Measurements from ENCODE around the gene ZNF225. TPM values are rescaled to one million over a fixed set of nuclear protein-coding genes. Genes with fewer than 3 reads are reported as not detected.

Gene ZNF225
- total and polyA plus RNA-seq, 11 donors: 1.3 to 6.2 (median 3.1) TPM

- intact Hi-C loops (cut with DNase I): loop anchor here in 3 of 10 donors (5.0 to 10.0 kb wide), 2 partner anchors 87 to 90 kb away; partner anchors contain the start of gene ZNF230 (in 3 of the 3)
Measured at GRCh38 chr19:44092108-44092507, 21.1 kb upstream of the ZNF225 start.

GRCh38 chr19:44093931-44094765, 19.1 kb upstream of the ZNF225 start, which contains the start of gene ZNF224:
Gene ZNF224 (plus strand): TSS chr19:44094361. CDS start chr19:44097874, 3,513 bp downstream.
- Histone ChIP-seq H3K27ac (peak within 1 kb of the TSS in 11 of 12 donors; percentile 51 to 86 (median 76)), H3K4me1 (peaks cover 0 to 24% (median 11%) of the 10 kb centered on the region in 12 donors), H3K36me3 (peaks cover 2 to 29% (median 26%) of the 10 kb centered on the region in 9 donors), H3K9me3 (no peaks in the 10 kb centered on the region), H3K27me3 (no peaks in the 10 kb centered on the region), H3K4me3 (peak within 1 kb of the TSS; percentile 67 to 89 (median 77))
- intact Hi-C loops (cut with DNase I): loop anchor here in 5 of 10 donors (1.0 to 10.0 kb wide), 8 partner anchors 19 to 92 kb away; partner anchors contain the start of genes ZNF225 (in 5 of the 5), ZNF230 (in 4 of the 5), ZNF223 (in 1 of the 5) and ZNF284 (in 1 of the 5)
- ATAC-seq (peak; percentile 95 to 99 (median 99)), DNase-seq (peak; percentile 93 to 95 (median 94))
- no peak for TF ChIP-seq CTCF (IDR thresholded peaks at IDR 0.05)
- peak in 1 of 2 donors; percentile 62 for TF ChIP-seq POLR2A (IDR thresholded peaks at IDR 0.05)
- WGBS, 4 donors: 0 to 1% (median 0%) methylated on average over 41 to 50 of the region's 50 CpGs

More at GRCh38 chr19:44092108-44092507, 21.1 kb upstream of the ZNF225 start:
- Histone ChIP-seq H3K36me3 (peaks cover 0 to 17% (median 11%) of the 10 kb centered on the region in 9 donors), H3K27me3 (no peaks in the 10 kb centered on the region), H3K9me3 (no peaks in the 10 kb centered on the region), H3K4me1 (peaks cover 0 to 24% (median 11%) of the 10 kb centered on the region in 12 donors), H3K27ac (no peak overlapping the region), H3K4me3 (no peak overlapping the region)
- no peak for TF ChIP-seq CTCF (IDR thresholded peaks at IDR 0.05)
- TF ChIP-seq POLR2A (IDR thresholded peaks at IDR 0.05): no peak
- DNase-seq (no peak), ATAC-seq (no peak)
- WGBS, 4 donors: 63 to 81% (median 72%) methylated on average over 4 of the region's 4 CpGs

GRCh38 chr19:44107751-44108150, 5.4 kb upstream of the ZNF225 start:
- Histone ChIP-seq H3K4me1 (peaks cover 0 to 12% (median 8%) of the 10 kb centered on the region in 12 donors), H3K27ac (no peak overlapping the region), H3K4me3 (no peak overlapping the region), H3K36me3 (peaks cover 0 to 59% (median 47%) of the 10 kb centered on the region in 9 donors), H3K27me3 (no peaks in the 10 kb centered on the region), H3K9me3 (peaks cover 0 to 92% (median 59%) of the 10 kb centered on the region in 12 donors)
- 95 to 98% (median 97%) methylated on average over 3 of the region's 3 CpGs for WGBS, 4 donors
- DNase-seq (no peak), ATAC-seq (no peak)
- TF ChIP-seq POLR2A (IDR thresholded peaks at IDR 0.05) (no peak), CTCF (IDR thresholded peaks at IDR 0.05) (no peak)
- intact Hi-C loops (cut with DNase I): loop anchor here in 2 of 10 donors (10.0 kb wide), 1 partner anchor 103 kb away; the partner anchor contains the start of gene ZNF230 (in 2 of the 2)

GRCh38 chr19:44109458-44109857, 3.7 kb upstream of the ZNF225 start:
- TF ChIP-seq CTCF (IDR thresholded peaks at IDR 0.05): no peak
- TF ChIP-seq POLR2A (IDR thresholded peaks at IDR 0.05): no peak
- intact Hi-C loops (cut with DNase I): loop anchor here in 2 of 10 donors (10.0 kb wide), 1 partner anchor 105 kb away; the partner anchor contains the start of gene ZNF230 (in 2 of the 2)
- Histone ChIP-seq H3K4me3 (no peak overlapping the region), H3K36me3 (peaks cover 0 to 42% (median 30%) of the 10 kb centered on the region in 9 donors), H3K27me3 (no peaks in the 10 kb centered on the region), H3K27ac (no peak overlapping the region), H3K9me3 (peaks cover 0 to 75% (median 53%) of the 10 kb centered on the region in 12 donors), H3K4me1 (peaks cover 0 to 19% (median 14%) of the 10 kb centered on the region in 12 donors)
- ATAC-seq: no peak
- no peak for DNase-seq

Measured in heart left ventricle (tissue), 16 donors.